Measurements from ENCODE around the gene ITPR1. TPM values are rescaled to one million over a fixed set of nuclear protein-coding genes. Genes with fewer than 3 reads are reported as not detected.

Gene ITPR1
- total and polyA plus RNA-seq, 11 donors = 8.9 to 55.8 (median 19.9) TPM

GRCh38 chr3:4741404-4742307, 248.5 kb downstream of the ITPR1 start:
- ATAC-seq (peak; percentile 73 to 89 (median 88)), DNase-seq (peak in 4 of 5 donors; percentile 59 to 79 (median 72))
- intact Hi-C loops (cut with DNase I) = loop anchor here in 4 of 10 donors (5.0 kb wide), 3 partner anchors 81 to 236 kb away; partner anchors contain the start of gene BHLHE40 (in 3 of the 4)
- Histone ChIP-seq H3K4me3 (peak overlapping the region in 1 of 12 donors; percentile 24), H3K27ac (peak overlapping the region; percentile 59 to 97 (median 85)), H3K27me3 (no peaks in the 10 kb centered on the region), H3K4me1 (peaks cover 9 to 77% (median 41%) of the 10 kb centered on the region in 12 donors), H3K9me3 (peaks cover 0 to 7% (median 0%) of the 10 kb centered on the region in 12 donors), H3K36me3 (peaks cover 0 to 11% (median 0%) of the 10 kb centered on the region in 9 donors)
- TF ChIP-seq POLR2A (IDR thresholded peaks at IDR 0.05) = peak in 1 of 2 donors; percentile 21
- TF ChIP-seq, protein P1, sequence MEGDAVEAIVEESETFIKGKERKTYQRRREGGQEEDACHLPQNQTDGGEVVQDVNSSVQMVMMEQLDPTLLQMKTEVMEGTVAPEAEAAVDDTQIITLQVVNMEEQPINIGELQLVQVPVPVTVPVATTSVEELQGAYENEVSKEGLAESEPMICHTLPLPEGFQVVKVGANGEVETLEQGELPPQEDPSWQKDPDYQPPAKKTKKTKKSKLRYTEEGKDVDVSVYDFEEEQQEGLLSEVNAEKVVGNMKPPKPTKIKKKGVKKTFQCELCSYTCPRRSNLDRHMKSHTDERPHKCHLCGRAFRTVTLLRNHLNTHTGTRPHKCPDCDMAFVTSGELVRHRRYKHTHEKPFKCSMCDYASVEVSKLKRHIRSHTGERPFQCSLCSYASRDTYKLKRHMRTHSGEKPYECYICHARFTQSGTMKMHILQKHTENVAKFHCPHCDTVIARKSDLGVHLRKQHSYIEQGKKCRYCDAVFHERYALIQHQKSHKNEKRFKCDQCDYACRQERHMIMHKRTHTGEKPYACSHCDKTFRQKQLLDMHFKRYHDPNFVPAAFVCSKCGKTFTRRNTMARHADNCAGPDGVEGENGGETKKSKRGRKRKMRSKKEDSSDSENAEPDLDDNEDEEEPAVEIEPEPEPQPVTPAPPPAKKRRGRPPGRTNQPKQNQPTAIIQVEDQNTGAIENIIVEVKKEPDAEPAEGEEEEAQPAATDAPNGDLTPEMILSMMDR (IDR thresholded peaks at IDR 0.05) = no peak
- 33 to 56% (median 44%) methylated on average over 12 to 14 of the region's 14 CpGs for WGBS, 4 donors

GRCh38 chr3:4742359-4742758, 249.2 kb downstream of the ITPR1 start:
- DNase-seq = no peak
- TF ChIP-seq, protein P1 (IDR thresholded peaks at IDR 0.05) = no peak
- Histone ChIP-seq H3K4me3 (no peak overlapping the region), H3K36me3 (peaks cover 0 to 6% (median 3%) of the 10 kb centered on the region in 9 donors), H3K27ac (peak overlapping the region; percentile 59 to 97 (median 85)), H3K4me1 (peaks cover 9 to 75% (median 44%) of the 10 kb centered on the region in 12 donors), H3K9me3 (peaks cover 0 to 7% (median 0%) of the 10 kb centered on the region in 12 donors), H3K27me3 (no peaks in the 10 kb centered on the region)
- ATAC-seq = no peak
- intact Hi-C loops (cut with DNase I) = loop anchor here in 4 of 10 donors (5.0 kb wide), 3 partner anchors 80 to 235 kb away; partner anchors contain the start of gene BHLHE40 (in 3 of the 4)
- 87 to 89% (median 88%) methylated on average over 5 of the region's 5 CpGs for WGBS, 4 donors

DNA sequence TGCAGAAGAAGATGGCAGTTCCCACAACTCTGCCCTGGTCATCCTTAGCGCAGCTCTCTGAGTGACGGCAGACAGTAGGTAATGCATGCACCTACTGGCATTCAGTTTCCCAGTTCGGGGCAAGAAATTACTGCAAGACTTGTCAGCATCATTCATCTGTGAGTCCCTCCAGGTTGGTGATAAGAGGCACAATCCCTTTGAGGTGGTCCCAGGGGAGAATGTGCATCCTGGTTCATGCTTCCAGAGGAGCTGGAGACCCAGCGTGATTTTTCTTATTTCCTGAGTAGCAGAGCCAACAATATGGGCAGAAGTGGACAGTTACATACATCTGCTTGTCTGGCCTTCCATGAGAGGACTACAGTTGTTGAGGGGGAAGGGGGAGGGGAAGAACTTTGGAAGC, 250.2 kb downstream of the ITPR1 start:
- peak overlapping the region in 8 of 12 donors; percentile 8 to 97 (median 88) for H3K27ac ChIP-seq
- H3K4me1 ChIP-seq = peaks cover 9 to 71% (median 44%) of the 10 kb centered on the region in 12 donors
- H3K9me3 ChIP-seq = peaks cover 0 to 7% (median 0%) of the 10 kb centered on the region in 12 donors
- WGBS, 4 donors = 74 to 90% (median 84%) methylated on average over 4 of the region's 4 CpGs
- H3K4me3 ChIP-seq = no peak overlapping the region
- DNase-seq (no peak), ATAC-seq (no peak)
- peaks cover 0 to 7% (median 0%) of the 10 kb centered on the region in 9 donors for H3K36me3 ChIP-seq
- no peaks in the 10 kb centered on the region for H3K27me3 ChIP-seq
- intact Hi-C loops (cut with DNase I) = loop anchor here in 4 of 10 donors (5.0 kb wide), 3 partner anchors 79 to 234 kb away; partner anchors contain the start of gene BHLHE40 (in 3 of the 4)
- TF ChIP-seq POLR2A (IDR thresholded peaks at IDR 0.05) = no peak
- TF ChIP-seq, protein P1 (IDR thresholded peaks at IDR 0.05) = no peak

All from heart left ventricle (tissue), 16 donors.